Activated CD4-positive, alpha-beta T cell treated with anti-CD3 and anti-CD28 coated beads, Interleukin-2, Interleukin-4, amounts not matched to agents 100 ng/mL and 50 ng/mL, durations not matched to agents 16 hours and 8 hours (primary cell): Measurements from ENCODE around the gene AKIRIN1.
"Not testable (repeated sequence)": the region's sequence is repeated elsewhere in the genome, so short reads cannot be mapped to it uniquely, and the experiment has no call there.

Experiments used
- DNase-seq: peaks from one replicate; pipeline ENCODE4 v3.0.0-alpha.2; 2020; ENCODE audit warnings: low spot score

The AKIRIN1 gene

DNA sequence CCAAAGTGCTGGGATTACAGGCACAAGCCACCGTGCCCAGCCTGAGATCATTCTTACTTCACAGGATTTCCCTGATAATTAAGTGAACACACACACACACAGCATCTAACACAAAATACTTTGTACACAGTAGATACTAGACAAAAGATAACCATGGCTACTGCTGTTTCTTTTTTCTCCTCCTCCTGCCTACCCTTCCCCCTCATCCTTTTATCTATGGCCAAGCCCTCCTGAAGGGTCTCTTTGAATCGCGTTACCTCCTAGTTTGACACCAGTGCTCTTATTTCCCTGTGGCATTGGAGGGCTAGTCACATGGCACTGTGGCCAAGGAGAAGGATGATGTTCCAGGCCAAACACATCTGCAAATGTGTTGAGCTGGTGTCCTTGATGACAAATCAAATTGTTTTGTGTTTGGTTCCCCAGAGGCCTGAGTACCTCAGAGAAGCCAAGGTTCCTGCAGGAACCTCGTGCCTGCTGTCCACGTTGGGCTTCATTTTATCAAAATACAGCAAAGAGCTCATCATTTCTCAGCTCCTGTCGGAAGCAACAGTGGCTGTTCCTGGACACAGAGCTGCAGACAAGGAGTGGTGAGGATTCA is 55.6 kb downstream of the AKIRIN1 start:
- DNase-seq = no peak

DNA sequence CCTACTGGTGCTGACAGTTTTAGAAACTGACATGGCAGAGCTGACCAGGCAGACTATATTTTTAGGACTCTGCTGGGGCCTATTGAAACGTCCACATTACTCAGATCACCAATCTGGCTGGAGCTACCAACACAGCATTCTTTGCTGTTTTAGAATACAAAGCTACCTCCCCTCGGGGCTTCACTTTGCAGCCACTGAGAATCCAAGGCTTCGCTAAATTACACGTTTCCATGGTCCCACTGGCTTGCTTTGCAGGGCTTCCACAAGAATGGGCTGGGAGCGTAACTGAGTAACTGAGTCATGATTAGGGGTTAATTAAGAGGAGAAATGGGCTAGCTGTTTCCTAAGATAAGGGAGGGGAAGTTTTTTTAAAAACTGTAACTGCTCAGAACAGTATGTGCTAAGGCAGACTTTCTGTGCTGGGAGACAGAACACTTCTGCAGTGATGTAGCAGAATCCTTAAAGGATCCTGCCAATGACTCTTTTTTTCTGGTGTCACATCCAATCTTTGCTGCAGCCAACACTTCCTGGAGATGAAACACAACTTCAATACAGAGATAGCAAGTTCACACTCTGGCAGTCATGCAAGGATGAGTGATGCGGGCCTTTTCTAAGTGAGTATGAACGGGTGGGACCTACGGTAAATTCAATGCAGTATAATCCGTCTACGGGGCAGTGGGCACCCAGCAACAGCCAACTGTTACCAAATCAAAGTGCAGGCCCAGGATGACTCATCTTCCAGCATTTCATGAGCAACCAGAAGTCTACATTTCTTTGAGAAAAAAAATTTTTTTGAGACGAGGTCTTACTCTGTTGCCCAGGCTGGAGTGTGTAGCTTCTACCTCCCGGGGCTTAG is 56.5 kb downstream of the AKIRIN1 start:
- peak; percentile 45 for DNase-seq

DNA sequence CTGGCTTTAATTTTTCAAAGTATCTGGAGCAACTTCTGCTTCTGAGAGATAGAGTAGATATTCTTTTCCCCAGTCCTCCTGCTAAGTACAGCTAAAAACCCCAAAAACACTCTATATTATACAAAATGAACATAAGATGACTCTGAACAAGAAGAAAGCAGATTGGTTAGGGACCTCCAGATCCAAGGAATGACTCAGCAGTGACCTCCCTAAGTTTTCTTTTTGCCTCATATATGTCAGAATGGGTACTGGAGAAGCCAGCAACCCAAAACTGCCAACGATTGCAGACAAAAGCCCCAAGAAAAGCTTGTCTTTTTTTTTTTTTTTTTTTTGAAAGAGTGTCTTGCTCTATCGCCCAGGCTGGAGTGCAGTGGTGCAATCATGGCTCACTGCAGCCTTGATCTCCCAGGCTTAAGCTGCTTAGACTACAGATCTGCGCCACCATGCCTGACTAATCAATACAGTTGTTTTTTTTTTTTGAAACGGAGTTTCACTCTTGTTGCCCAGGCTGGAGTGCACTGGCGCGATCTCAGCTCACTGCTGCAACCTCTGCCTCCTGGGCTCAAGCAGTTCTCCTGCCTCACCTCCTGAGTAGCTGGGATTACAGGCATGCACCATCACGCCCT is 57.8 kb downstream of the AKIRIN1 start:
- no peak for DNase-seq

DNA sequence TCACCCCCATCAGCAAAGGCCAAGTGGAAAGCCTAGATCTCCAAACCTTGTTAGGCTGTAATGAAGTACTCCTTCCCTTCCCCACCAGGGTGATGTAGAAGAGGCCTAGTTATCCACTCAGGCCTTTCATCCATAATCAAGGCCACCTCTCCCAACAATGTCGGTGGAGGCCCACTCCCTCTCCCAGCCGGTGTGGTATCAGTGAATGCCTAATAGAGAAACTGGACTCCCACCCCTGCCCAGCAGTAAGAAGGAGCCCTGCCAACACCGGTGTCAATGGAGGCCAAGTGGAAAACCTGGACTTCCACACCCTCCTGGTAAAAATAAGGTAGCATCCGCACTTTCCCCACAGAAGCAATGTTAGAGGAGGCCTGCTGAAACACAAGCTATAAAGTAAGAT is 58.9 kb downstream of the AKIRIN1 start:
- DNase-seq = no peak

DNA sequence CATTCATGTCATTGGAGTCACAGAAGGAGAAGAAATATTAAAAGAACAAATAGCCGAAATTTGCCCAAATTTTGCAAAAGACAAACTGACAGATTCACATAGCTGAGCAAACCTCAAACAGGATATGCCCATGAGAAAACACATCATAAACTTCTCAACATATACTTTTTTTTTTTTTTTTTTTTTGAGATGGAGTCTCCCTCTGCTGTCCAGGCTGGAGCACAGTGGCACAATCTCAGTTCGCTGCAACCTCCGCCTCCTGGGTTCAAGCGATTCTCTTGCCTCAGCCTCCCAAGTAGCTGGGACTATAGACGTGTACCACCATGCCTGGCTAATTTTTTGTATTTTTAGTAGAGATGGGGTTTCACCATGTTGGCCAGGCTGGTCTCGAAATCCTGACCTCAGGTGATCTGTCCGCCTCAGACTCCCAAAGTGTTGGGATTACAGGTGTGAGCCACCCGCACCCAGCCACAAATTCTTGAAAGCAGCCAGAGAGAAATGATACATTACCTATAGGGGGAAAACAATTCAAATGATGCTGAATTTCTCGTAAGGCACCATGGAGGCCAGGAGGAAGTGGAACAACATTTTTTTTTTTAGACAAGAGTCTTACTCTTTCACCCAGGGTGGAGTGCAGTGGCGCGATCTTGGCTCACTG is 60.2 kb downstream of the AKIRIN1 start:
- not testable (repeated sequence) for DNase-seq

DNA sequence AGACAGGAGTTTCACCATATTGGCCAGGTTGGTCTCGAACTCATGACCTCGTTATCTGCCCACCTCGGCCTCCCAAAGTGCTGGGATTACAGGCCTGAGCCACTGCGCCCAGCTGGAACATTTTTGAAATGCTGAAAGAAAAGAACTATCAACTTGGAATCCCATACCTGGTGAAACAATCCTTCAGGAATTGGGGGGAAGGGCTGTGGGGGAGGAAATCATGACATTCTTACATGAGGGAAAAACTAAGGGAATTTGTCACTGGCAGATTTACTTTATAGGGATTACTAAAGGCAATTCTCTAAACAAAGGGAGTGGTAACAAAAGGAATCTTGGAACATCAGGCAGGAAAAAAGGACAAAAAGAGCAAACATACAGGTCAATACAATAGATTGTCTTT is 60.9 kb downstream of the AKIRIN1 start:
- DNase-seq = no peak

DNA sequence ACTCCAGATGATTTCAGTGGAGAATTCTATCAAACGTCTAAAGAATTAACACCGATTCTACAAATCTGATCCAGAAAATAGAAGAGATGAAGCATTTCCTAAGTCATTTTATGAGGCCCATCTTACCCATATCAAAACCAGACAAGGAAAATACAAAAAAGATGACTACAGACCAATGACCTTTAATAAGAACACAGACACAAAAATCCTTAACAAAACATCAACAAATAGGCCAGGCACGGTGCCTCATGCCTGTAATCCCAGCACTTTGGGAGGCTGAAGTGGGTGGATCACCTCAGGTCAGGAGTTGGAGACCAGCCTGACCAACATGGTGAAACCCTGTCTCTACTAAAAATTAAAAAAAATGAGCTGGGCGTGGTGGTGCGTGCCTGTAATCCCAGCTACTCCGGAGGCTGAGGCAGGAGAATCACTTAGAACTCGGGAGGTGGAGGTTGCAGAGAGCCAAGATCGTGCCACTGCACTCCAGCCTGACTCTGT is 64.2 kb downstream of the AKIRIN1 start:
- DNase-seq = not testable (repeated sequence)
